Calu3 (cell line): ENCODE data around the gene MAP2K7. TPM values are rescaled to one million over a fixed set of nuclear protein-coding genes. Genes with fewer than 3 reads are reported as not detected.

Experiments used
- BruUV-seq: library from RNA; stranded (reverse); fragments of 400-500 nt; replicated peaks from 2 replicates; lab custom pipeline; 2021; lab: Mats Ljungman, UMichigan
- CTCF ChIA-PET: fragments of 300-600 bp; sonication (Branson Sonifier 250); formaldehyde crosslinking; loops from one replicate; lab custom pipeline; 2022; ENCODE audit warnings: antibody characterized with exemption; lab: Charles Lee
- DNase-seq: peaks from one replicate; pipeline ENCODE4 v3.0.0; 2022
- H3K27ac Mint-ChIP-seq: one replicate; pipeline ENCODE4 v1.8.0; 2022; ENCODE audit warnings: mixed read lengths; ENCODE audit not compliant: unreplicated experiment
- H3K27me3 Mint-ChIP-seq: one replicate; pipeline ENCODE4 v1.8.0; 2022; ENCODE audit warnings: mixed read lengths; ENCODE audit not compliant: unreplicated experiment
- H3K36me3 Mint-ChIP-seq: one replicate; pipeline ENCODE4 v1.8.0; 2022; ENCODE audit warnings: mild to moderate bottlenecking, moderate library complexity, mixed read lengths; ENCODE audit not compliant: insufficient read depth, unreplicated experiment
- H3K4me1 Mint-ChIP-seq: one replicate; pipeline ENCODE4 v1.8.0; 2022; ENCODE audit warnings: mild to moderate bottlenecking, low read depth, mixed read lengths; ENCODE audit not compliant: unreplicated experiment
- H3K4me3 Mint-ChIP-seq: one replicate; pipeline ENCODE4 v1.8.0; 2022; ENCODE audit warnings: mild to moderate bottlenecking, low read depth, moderate library complexity, mixed read lengths; ENCODE audit not compliant: unreplicated experiment
- H3K9me3 Mint-ChIP-seq: one replicate; pipeline ENCODE4 v1.8.0; 2022; ENCODE audit warnings: low read depth, mixed read lengths; ENCODE audit not compliant: unreplicated experiment
- CTCF ChIP-seq: fragments of 200-600 bp; IDR thresholded peaks from one replicate; pipeline ENCODE4 v1.8.0; 2022; ENCODE audit warnings: antibody characterized with exemption; ENCODE audit not compliant: unreplicated experiment
- intact Hi-C: fragments of 100-400 bp; cut with micrococcal nuclease; formaldehyde crosslinking; loops from one replicate; pipeline ENCODE4 v1.10.0; 2022; ENCODE audit not compliant: unreplicated experiment
- total RNA-seq: library from RNA; stranded (reverse); gene quantifications from 2 replicates; pipeline ENCODE4 v1.2.3, GENCODE V29; 2022

MAP2K7 gene
- total RNA-seq, 1 experiment from 2014 or later: 28.0 TPM

GRCh38 chr19:7859831-7860713 is 43.6 kb upstream of the MAP2K7 start:
- intact Hi-C loops: no loop called here
- Mint-ChIP-seq H3K36me3 (peaks cover 15% of the 10 kb centered on the region), H3K27me3 (no peaks in the 10 kb centered on the region), H3K9me3 (no peaks in the 10 kb centered on the region), H3K4me3 (no peak overlapping the region), H3K27ac (no peak overlapping the region), H3K4me1 (peaks cover under 1% of the 10 kb centered on the region)
- no peak for DNase-seq
- TF ChIP-seq CTCF: no peak
- CTCF ChIA-PET: interaction anchor here (0.5 kb wide), 1 partner anchor 11 kb away, joined by 3 read pairs; no protein-coding TSS in a partner anchor
- no TSS peak for BruUV-seq

DNA sequence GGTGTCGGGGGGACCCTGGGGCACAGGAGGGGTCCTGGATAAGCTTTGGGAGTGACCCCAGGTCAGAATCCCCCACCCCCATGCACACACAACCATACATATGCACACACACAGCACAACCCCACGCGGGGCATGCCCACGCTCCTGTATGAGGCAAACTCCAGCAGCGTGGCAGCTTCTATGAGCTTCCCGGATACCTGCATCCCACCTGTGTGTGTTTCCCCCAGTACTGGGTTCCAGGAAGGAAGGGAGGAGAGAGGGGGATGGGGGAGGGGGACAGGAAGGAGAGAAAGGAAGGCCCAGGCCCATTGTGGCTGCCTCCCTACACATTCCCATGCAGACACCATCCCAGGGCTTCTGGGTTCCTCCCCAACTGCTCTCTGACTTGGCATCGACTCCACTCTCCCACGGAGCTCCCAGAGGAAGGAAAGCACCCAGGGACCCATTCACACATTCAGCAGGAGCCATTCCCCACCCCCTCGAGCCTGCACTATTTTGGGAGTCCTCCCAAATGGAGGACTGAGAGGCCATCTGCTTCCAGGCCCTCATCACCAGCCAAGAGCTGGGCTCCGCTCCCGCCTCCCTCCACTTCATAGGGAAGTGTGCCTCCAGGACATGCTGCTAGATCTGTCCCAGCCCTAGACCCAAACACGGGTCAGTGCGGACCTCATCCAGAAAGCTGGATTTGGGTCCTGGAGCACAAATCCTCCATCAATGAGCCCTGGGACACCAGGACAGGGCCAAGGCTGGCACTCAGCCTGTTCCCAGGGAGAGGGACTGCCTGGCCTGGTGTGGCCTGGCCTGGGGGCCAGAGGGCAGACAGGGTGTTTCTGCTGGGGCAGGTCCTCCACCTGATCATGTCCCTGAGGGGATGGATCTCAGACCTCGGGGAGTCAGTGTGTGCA is 42.7 kb upstream of the MAP2K7 start:
- BruUV-seq: no TSS peak
- no peak for DNase-seq
- CTCF ChIA-PET: interaction anchor here (0.6 kb wide), 1 partner anchor 22 kb away, joined by 4 read pairs; no protein-coding TSS in a partner anchor
- Mint-ChIP-seq H3K27ac (no peak overlapping the region), H3K9me3 (no peaks in the 10 kb centered on the region), H3K4me1 (peaks cover 7% of the 10 kb centered on the region), H3K4me3 (no peak overlapping the region), H3K36me3 (peaks cover 19% of the 10 kb centered on the region), H3K27me3 (no peaks in the 10 kb centered on the region)
- no peak for TF ChIP-seq CTCF
- intact Hi-C loops: no loop called here

GRCh38 chr19:7861619-7862412 is 41.9 kb upstream of the MAP2K7 start:
- H3K27ac Mint-ChIP-seq: no peak overlapping the region
- no peak overlapping the region for H3K4me3 Mint-ChIP-seq
- no peak for TF ChIP-seq CTCF
- peaks cover 19% of the 10 kb centered on the region for H3K36me3 Mint-ChIP-seq
- no peak for DNase-seq
- H3K27me3 Mint-ChIP-seq: no peaks in the 10 kb centered on the region
- peaks cover 7% of the 10 kb centered on the region for H3K4me1 Mint-ChIP-seq
- BruUV-seq: no TSS peak
- CTCF ChIA-PET: no interaction called here
- H3K9me3 Mint-ChIP-seq: no peaks in the 10 kb centered on the region
- intact Hi-C loops: no loop called here
